ENCODE results near the gene MBOAT2. TPM values are rescaled to one million over a fixed set of nuclear protein-coding genes. Genes with fewer than 3 reads are reported as not detected.

The MBOAT2 gene
- total RNA-seq, 4 donors from 2014 or later, result 20.5 to 42.8 (median 24.4) TPM

DNA sequence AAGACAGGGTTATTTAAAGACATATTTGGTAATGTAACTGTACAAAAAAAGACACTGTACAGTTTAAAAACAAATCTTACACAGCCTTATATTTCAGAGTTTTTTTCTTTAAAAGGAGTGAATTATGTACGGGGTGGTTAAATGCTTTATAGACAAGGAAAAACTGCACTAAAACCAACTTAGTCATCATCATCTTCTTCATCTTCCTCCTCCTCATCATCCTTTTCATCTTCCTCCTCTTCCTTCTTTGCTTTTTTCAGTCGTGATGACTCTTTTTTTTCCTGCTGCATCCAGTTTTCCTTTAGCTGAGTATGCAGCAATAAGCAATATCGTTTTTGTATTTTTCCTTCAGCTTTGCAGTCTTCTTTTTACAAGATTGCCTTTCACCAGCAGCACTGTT lies 14.6 kb upstream of the MBOAT2 start:
- WGBS, 2 donors, result 80 to 82% methylated on average over 3 of the region's 3 CpGs
- H3K27me3 ChIP-seq, result no peaks in the 10 kb centered on the region
- DNase-seq, result no peak
- intact Hi-C loops (cut with DNase I), result no loop called here
- no peak for TF ChIP-seq POLR2A (IDR thresholded peaks at IDR 0.05)
- TF ChIP-seq, protein P1, sequence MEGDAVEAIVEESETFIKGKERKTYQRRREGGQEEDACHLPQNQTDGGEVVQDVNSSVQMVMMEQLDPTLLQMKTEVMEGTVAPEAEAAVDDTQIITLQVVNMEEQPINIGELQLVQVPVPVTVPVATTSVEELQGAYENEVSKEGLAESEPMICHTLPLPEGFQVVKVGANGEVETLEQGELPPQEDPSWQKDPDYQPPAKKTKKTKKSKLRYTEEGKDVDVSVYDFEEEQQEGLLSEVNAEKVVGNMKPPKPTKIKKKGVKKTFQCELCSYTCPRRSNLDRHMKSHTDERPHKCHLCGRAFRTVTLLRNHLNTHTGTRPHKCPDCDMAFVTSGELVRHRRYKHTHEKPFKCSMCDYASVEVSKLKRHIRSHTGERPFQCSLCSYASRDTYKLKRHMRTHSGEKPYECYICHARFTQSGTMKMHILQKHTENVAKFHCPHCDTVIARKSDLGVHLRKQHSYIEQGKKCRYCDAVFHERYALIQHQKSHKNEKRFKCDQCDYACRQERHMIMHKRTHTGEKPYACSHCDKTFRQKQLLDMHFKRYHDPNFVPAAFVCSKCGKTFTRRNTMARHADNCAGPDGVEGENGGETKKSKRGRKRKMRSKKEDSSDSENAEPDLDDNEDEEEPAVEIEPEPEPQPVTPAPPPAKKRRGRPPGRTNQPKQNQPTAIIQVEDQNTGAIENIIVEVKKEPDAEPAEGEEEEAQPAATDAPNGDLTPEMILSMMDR (IDR thresholded peaks at IDR 0.05), result no peak
- no peak overlapping the region for H3K27ac ChIP-seq
- no peak overlapping the region for H3K4me3 ChIP-seq (replicated peaks in 1 of 3)
- no peaks in the 10 kb centered on the region for H3K9me3 ChIP-seq
- no peaks in the 10 kb centered on the region for H3K36me3 ChIP-seq
- no peaks in the 10 kb centered on the region for H3K4me1 ChIP-seq

DNA sequence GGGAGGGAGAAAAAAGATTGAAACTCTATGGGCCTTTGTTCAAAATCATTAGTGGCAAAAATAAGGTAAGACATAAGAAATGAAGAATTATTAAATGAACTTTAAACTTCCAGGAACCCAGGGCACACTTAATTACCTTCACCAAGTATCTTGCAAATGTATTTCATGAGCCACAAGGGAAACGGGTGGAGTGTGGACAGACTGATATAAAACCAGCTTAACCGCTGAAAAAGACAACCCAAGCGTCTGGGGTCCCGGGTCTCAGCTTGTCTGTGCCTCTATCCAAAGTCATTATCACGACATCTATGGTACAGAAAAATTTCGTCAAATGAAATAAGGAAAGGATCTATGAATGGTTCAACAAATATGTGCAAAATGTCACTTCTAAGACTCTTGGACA lies 13.9 kb upstream of the MBOAT2 start:
- Histone ChIP-seq H3K4me1 (no peaks in the 10 kb centered on the region), H3K9me3 (no peaks in the 10 kb centered on the region), H3K27me3 (no peaks in the 10 kb centered on the region), H3K4me3 (replicated peaks in 1 of 3) (no peak overlapping the region), H3K27ac (no peak overlapping the region), H3K36me3 (no peaks in the 10 kb centered on the region)
- 95 to 97% methylated on average over 6 of the region's 6 CpGs for WGBS, 2 donors
- DNase-seq, result no peak
- TF ChIP-seq POLR2A (IDR thresholded peaks at IDR 0.05), result no peak
- TF ChIP-seq, protein P1 (IDR thresholded peaks at IDR 0.05), result no peak
- intact Hi-C loops (cut with DNase I), result no loop called here

DNA sequence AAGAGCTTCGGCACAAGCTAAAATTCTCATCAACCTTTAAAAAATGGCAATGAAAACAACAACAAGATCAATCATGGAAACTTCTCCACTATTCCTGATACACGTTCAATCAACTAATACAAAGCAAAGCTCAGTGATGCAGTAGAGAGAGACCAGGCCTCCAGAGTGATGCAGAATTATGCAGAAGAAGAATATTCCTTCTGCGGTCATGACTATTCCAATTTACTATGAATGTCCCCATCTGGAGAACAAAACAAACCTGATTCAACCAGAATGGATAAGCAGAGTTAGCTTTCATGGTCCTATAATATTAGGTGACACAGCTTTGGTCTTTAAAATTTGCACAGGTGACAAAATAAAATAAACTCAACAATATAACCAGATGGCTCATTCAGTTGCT lies 12.5 kb upstream of the MBOAT2 start:
- H3K36me3 ChIP-seq, result no peaks in the 10 kb centered on the region
- H3K4me3 ChIP-seq (replicated peaks in 1 of 3), result no peak overlapping the region
- no peak for DNase-seq
- no peaks in the 10 kb centered on the region for H3K9me3 ChIP-seq
- H3K27me3 ChIP-seq, result no peaks in the 10 kb centered on the region
- TF ChIP-seq, protein P1 (IDR thresholded peaks at IDR 0.05), result no peak
- TF ChIP-seq POLR2A (IDR thresholded peaks at IDR 0.05), result no peak
- no peak overlapping the region for H3K27ac ChIP-seq
- no peaks in the 10 kb centered on the region for H3K4me1 ChIP-seq
- 91 to 95% methylated on average over 3 of the region's 3 CpGs for WGBS, 2 donors
- intact Hi-C loops (cut with DNase I), result no loop called here

DNA sequence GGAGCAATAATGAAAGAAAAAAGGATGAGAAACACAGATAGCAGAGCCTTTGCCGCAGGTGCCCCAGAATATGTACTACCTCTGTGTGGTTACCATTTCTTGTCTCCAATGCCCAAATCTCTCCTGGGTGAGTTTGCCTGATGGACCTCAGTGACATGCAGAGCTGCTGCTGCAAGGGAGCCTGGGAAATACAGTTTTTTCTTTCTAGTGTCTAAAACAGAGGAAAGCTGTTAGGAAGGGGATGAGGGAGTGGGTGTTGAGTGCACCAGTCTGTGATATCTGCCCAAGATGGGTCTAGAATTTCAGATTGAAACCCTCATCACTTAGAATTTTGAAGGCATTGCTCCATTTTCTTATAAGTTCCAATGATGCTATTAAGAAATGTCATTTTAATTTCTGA lies 9.9 kb upstream of the MBOAT2 start:
- no peaks in the 10 kb centered on the region for H3K36me3 ChIP-seq
- no peak for TF ChIP-seq POLR2A (IDR thresholded peaks at IDR 0.05)
- TF ChIP-seq, protein P1 (IDR thresholded peaks at IDR 0.05), result no peak
- no peaks in the 10 kb centered on the region for H3K9me3 ChIP-seq
- no peak for DNase-seq
- 100% methylated on average over 1 of the region's 1 CpG for WGBS, 2 donors
- H3K4me1 ChIP-seq, result no peaks in the 10 kb centered on the region
- H3K27ac ChIP-seq, result no peak overlapping the region
- intact Hi-C loops (cut with DNase I), result no loop called here
- no peaks in the 10 kb centered on the region for H3K27me3 ChIP-seq
- no peak overlapping the region for H3K4me3 ChIP-seq (replicated peaks in 1 of 3)

DNA sequence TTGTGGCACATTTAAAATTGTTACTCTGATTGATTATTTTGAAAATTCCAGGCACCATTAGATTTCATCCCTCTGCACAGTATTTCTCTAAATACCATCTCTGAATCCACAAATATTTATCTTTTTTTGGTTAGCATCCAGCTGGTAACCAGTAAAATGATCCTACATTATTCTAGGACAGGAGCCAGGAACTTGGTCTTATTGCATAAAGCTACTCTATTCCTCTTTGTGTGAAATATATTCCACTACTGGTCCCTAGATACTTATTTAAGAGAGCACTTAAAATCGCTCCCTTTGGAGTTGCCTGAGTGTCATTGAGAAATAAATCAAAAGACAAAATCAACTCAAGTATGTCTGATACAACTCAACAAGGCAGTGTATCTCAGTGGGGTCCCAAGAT lies 7.4 kb upstream of the MBOAT2 start:
- 17 to 20% methylated on average over 1 of the region's 1 CpG for WGBS, 2 donors
- Histone ChIP-seq H3K4me3 (replicated peaks in 1 of 3) (no peak overlapping the region), H3K36me3 (no peaks in the 10 kb centered on the region), H3K4me1 (no peaks in the 10 kb centered on the region), H3K27me3 (no peaks in the 10 kb centered on the region), H3K27ac (no peak overlapping the region), H3K9me3 (no peaks in the 10 kb centered on the region)
- DNase-seq, result no peak
- no peak for TF ChIP-seq POLR2A (IDR thresholded peaks at IDR 0.05)
- TF ChIP-seq, protein P1 (IDR thresholded peaks at IDR 0.05), result no peak
- intact Hi-C loops (cut with DNase I), result no loop called here
